Spleen (tissue), 13 donors: ENCODE data around the gene CPHXL2. TPM values are rescaled to one million over a fixed set of nuclear protein-coding genes. Genes with fewer than 3 reads are reported as not detected.

Experiments used
- DNase-seq: peaks from one replicate; pipeline ENCODE4 v3.0.0-alpha.2; 2020
- H3K27ac ChIP-seq, 8 donors: fragments of 200-600 bp; sonication (generic) in 7 of 8; 1 replicate in 4 of 8; 2 replicates in 4 of 8; pipeline versions ENCODE4 v1.5.0 to v1.8.0; 2016 to 2021; ENCODE audit warnings: inconsistent platforms in 4 of 8, mild to moderate bottlenecking in 4 of 8, moderate library complexity in 1 of 8
- H3K27me3 ChIP-seq, 7 donors: fragments of 200-600 bp; sonication (generic) in 6 of 7; replicated peaks in 1 of 7; 1 replicate in 4 of 7; 2 replicates in 3 of 7; pipeline versions ENCODE4 v1.5.0 to v1.8.0; 2016 to 2021; ENCODE audit warnings: inconsistent platforms in 3 of 7, mild to moderate bottlenecking in 1 of 7
- H3K36me3 ChIP-seq, 6 donors: fragments of 200-600 bp; sonication (generic) in 5 of 6; 1 replicate in 4 of 6; 2 replicates in 2 of 6; pipeline versions ENCODE4 v1.5.0 to v1.8.0; 2016 to 2021; ENCODE audit warnings: inconsistent platforms in 2 of 6
- H3K4me1 ChIP-seq, 6 donors: fragments of 200-600 bp; sonication (generic) in 5 of 6; 1 replicate in 3 of 6; 2 replicates in 3 of 6; pipeline versions ENCODE4 v1.5.0 to v1.8.0; 2016 to 2021; ENCODE audit warnings: inconsistent platforms in 3 of 6
- H3K4me3 ChIP-seq, 8 donors: fragments of 200-600 bp; sonication (generic) in 7 of 8; 1 replicate in 4 of 8; 2 replicates in 4 of 8; pipeline versions ENCODE4 v1.5.0 to v1.8.0; 2016 to 2021; ENCODE audit warnings: inconsistent platforms in 4 of 8, mild to moderate bottlenecking in 4 of 8, moderate library complexity in 2 of 8
- H3K9me3 ChIP-seq, 8 donors: fragments of 200-600 bp; sonication (generic) in 7 of 8; 1 replicate in 4 of 8; 2 replicates in 4 of 8; pipeline versions ENCODE4 v1.5.0 to v1.8.0; 2016 to 2021; ENCODE audit warnings: inconsistent platforms in 4 of 8
- POLR2A ChIP-seq, 3 donors: fragments of 450-650 bp; IDR thresholded peaks; one replicate each; pipeline ENCODE4 v1.5.1; 2017; ENCODE audit warnings: antibody characterized with exemption in 3 of 3, mild to moderate bottlenecking in 1 of 3
- POLR2AphosphoS5 ChIP-seq, 3 donors: sonication (generic); formaldehyde crosslinking; IDR thresholded peaks; one replicate each; pipeline ENCODE4 v1.5.1; 2017; ENCODE audit warnings: antibody characterized with exemption in 3 of 3
- WGBS, 5 donors: extraction: QIAGEN DNeasy Blood & Tissue Kit in 3 of 5; methylation state at CpG; one replicate each; pipeline versions ENCODE4 v1.1.5 to v1.1.7; 2013 to 2018; 5-methylcytosine and 5-hydroxymethylcytosine counted together
- intact Hi-C: fragments of 100-400 bp; cut with DNase I; formaldehyde crosslinking; loops from one replicate; pipeline ENCODE4 v1.15.0; 2023; ENCODE audit warnings: low total_unique reads
- long read RNA-seq, 2 donors: transcript quantifications; one replicate each; lab custom pipeline, GENCODE V29; 2026
- polyA plus RNA-seq, 3 donors: library from polyadenylated mRNA; stranded (reverse); fragments of 200-250 nt; gene quantifications; one replicate each; pipeline ENCODE4 v1.2.1, GENCODE V29; 2013
- total RNA-seq, 7 donors: library from RNA; depleted of rRNA in 3 of 7; stranded (reverse); fragments of >200 nt in 3 of 7; fragmentation: NEBNext Ultra II Directional in 4 of 7; extraction: Animal tissue kit (Norgen Biotek cat#: 25700) in 4 of 7; gene quantifications; one replicate each; pipeline versions ENCODE4 v1.1.0 to v1.2.1, GENCODE V29; 2016 to 2021
- TF ChIP-seq, protein P1 (sequence below), 11 experiments: fragments of 200-600 bp in 7 of 11; fragments of 450-650 bp in 4 of 11; sonication (generic) in 4 of 11; IDR thresholded peaks in 8 of 11; conservative IDR thresholded peaks in 3 of 11; 1 replicate in 7 of 11; 2 replicates in 4 of 11; pipeline versions ENCODE4 v1.4.0 to v1.8.0; 2016 to 2021; ENCODE audit warnings: antibody characterized with exemption in 11 of 11, inconsistent platforms in 4 of 11, mild to moderate bottlenecking in 1 of 11
- donor health status: healthy with polysubstance abuse.
- donor health status: DM: no; HTN: no; CAD: no; lungs with moderate emphysema.
- donor health status: DM: no; HTN: no; CAD: no.
- donor health status: Bipolar disorder and iron deficiency.
- donor health status: healthy.
- donor health status: DM: no; HTN: no; CAD: no.
- donor health status: DM: yes; HTN: yes; CAD: no.

The CPHXL2 gene
- total RNA-seq: not detected
- polyA plus RNA-seq: under 1 TPM in 1 of 3 donors, not detected in 2; 0.06 TPM
- long read RNA-seq, donor 1: 0 reads
- long read RNA-seq, donor 2: 0 reads

DNA sequence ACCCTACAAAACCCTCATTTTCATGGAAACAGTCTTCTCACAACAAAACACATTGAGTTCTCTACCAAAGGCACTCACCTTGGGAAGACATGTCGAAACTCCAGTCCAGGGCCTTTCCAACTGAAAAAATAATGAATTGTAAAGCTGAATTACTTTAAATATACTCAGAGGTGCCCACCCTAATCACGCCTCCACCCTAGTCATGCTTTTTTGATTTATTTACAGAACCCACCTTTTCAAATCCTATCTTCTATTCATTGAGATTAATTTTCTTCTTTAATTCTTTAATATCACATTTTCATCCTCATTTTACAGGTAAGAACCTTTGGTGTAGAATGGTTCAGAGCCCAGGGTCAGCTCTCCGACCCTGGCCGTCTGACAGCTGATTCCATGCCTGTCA, at the start of gene CPHXL2:
Gene CPHXL2, minus strand, starts transcription at position 101 of the 400 bp plus-strand sequence. Its CDS starts 10 bp downstream, at position 91.
- intact Hi-C loops: no loop called here
- H3K27ac ChIP-seq: no peak within 1 kb of the TSS
- H3K27me3 ChIP-seq: no peaks in the 10 kb centered on the region

DNA sequence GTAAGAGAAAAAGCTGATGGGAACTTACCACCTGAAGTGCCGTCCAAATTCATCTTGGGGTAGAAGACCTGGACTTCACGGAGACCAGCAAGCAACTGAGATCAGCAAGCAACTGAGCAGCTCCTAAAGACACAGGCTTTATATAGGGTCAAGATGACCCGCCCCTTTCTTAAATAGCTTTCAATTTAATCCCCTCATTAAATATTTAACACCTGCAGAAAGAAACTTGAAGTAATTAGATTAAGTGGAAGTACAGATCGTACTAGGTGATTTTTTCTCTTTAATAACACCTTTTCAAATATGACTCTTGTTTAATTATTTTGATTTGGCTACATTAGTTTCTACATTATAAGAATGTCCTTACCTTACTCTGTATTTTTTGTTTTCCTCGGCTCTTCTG, 49.6 kb upstream of the CPHXL2 start, which contains the start of gene CPHXL:
Gene CPHXL, minus strand, starts transcription at position 101 of the 400 bp plus-strand sequence. Its CDS starts 48 bp downstream, at position 53.
- no peak for TF ChIP-seq POLR2A (IDR thresholded peaks at IDR 0.05)
- TF ChIP-seq POLR2AphosphoS5 (IDR thresholded peaks at IDR 0.05): no peak
- peaks cover 0 to 8% (median 0%) of the 10 kb centered on the region in 8 donors for H3K9me3 ChIP-seq
- H3K4me3 ChIP-seq: no peak within 1 kb of the TSS
- intact Hi-C loops: no loop called here
- no peaks in the 10 kb centered on the region for H3K36me3 ChIP-seq
- 85 to 98% (median 93%) methylated on average over 5 of the region's 5 CpGs for WGBS, 5 donors
- H3K4me1 ChIP-seq: no peaks in the 10 kb centered on the region
- no peak within 1 kb of the TSS for H3K27ac ChIP-seq
- H3K27me3 ChIP-seq: no peaks in the 10 kb centered on the region
- no peak for DNase-seq

More for the DNA sequence above, at the start of gene CPHXL2:
- no peaks in the 10 kb centered on the region for H3K36me3 ChIP-seq
- DNase-seq: no peak
- 91 to 98% (median 93%) methylated on average over 4 of the region's 4 CpGs for WGBS, 5 donors
- H3K4me1 ChIP-seq: peaks cover 0 to 8% (median 0%) of the 10 kb centered on the region in 6 donors
- no peaks in the 10 kb centered on the region for H3K9me3 ChIP-seq
- no peak within 1 kb of the TSS for H3K4me3 ChIP-seq
- TF ChIP-seq POLR2A (IDR thresholded peaks at IDR 0.05) (no peak), POLR2AphosphoS5 (IDR thresholded peaks at IDR 0.05) (no peak)
- TF ChIP-seq, protein P1, sequence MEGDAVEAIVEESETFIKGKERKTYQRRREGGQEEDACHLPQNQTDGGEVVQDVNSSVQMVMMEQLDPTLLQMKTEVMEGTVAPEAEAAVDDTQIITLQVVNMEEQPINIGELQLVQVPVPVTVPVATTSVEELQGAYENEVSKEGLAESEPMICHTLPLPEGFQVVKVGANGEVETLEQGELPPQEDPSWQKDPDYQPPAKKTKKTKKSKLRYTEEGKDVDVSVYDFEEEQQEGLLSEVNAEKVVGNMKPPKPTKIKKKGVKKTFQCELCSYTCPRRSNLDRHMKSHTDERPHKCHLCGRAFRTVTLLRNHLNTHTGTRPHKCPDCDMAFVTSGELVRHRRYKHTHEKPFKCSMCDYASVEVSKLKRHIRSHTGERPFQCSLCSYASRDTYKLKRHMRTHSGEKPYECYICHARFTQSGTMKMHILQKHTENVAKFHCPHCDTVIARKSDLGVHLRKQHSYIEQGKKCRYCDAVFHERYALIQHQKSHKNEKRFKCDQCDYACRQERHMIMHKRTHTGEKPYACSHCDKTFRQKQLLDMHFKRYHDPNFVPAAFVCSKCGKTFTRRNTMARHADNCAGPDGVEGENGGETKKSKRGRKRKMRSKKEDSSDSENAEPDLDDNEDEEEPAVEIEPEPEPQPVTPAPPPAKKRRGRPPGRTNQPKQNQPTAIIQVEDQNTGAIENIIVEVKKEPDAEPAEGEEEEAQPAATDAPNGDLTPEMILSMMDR (IDR thresholded peaks at IDR 0.05 in 8 of 11, conservative IDR thresholded peaks at IDR 0.05 in 3 of 11): no peak

DNA sequence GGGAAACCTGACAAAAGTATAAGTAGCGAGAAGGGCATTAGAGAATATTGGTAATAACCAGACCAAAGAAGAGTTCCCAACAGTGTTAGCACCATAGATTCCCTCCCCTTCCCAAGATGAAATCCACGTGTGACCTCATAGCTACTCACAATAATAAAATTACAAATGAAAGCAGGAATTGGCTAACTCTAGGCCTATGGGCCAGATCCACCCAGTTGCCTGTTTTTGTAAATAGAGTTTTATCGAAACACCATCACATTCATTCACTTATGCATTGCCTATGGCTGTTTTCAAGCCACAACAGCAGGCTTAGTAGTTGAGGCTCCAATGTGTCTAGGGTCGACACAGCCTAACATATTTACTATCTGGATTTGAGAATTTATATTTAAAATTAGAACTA, 41.6 kb upstream of the CPHXL2 start:
- WGBS, 5 donors: 85 to 92% (median 89%) methylated on average over 4 of the region's 4 CpGs

GRCh38 chr16:75714661-75715060, 37.9 kb upstream of the CPHXL2 start:
- intact Hi-C loops: no loop called here
- H3K4me1 ChIP-seq: no peaks in the 10 kb centered on the region
- no peak for DNase-seq
- peaks cover 0 to 3% (median 0%) of the 10 kb centered on the region in 6 donors for H3K36me3 ChIP-seq
- no peak overlapping the region for H3K27ac ChIP-seq
- no peaks in the 10 kb centered on the region for H3K27me3 ChIP-seq
- H3K9me3 ChIP-seq: peaks cover 5 to 31% (median 26%) of the 10 kb centered on the region in 8 donors
- H3K4me3 ChIP-seq: no peak overlapping the region
- TF ChIP-seq, protein P1 (IDR thresholded peaks at IDR 0.05 in 8 of 11, conservative IDR thresholded peaks at IDR 0.05 in 3 of 11): no peak
- TF ChIP-seq POLR2AphosphoS5 (IDR thresholded peaks at IDR 0.05) (no peak), POLR2A (IDR thresholded peaks at IDR 0.05) (no peak)

More for the DNA sequence above, 41.6 kb upstream of the CPHXL2 start:
- no peaks in the 10 kb centered on the region for H3K27me3 ChIP-seq
- H3K27ac ChIP-seq: no peak overlapping the region
- H3K9me3 ChIP-seq: peaks cover 0 to 15% (median 6%) of the 10 kb centered on the region in 8 donors
- H3K36me3 ChIP-seq: no peaks in the 10 kb centered on the region
- no peak overlapping the region for H3K4me3 ChIP-seq
- intact Hi-C loops: no loop called here
- no peak for DNase-seq
- TF ChIP-seq POLR2AphosphoS5 (IDR thresholded peaks at IDR 0.05): no peak
- TF ChIP-seq, protein P1 (IDR thresholded peaks at IDR 0.05 in 8 of 11, conservative IDR thresholded peaks at IDR 0.05 in 3 of 11): no peak
- no peak for TF ChIP-seq POLR2A (IDR thresholded peaks at IDR 0.05)
- H3K4me1 ChIP-seq: no peaks in the 10 kb centered on the region
